IMR-90 (cell line): ENCODE data around the gene XAF1. TPM values are rescaled to one million over a fixed set of nuclear protein-coding genes. Genes with fewer than 3 reads are reported as not detected.

Source experiments
- ATAC-seq: fragments of 200-7000 bp; cut with Tn5 transposase; 2 replicates; pipeline ENCODE4 v1.9.1; 2020; ENCODE audit warnings: low read depth, mild to moderate bottlenecking, moderate library complexity
- BruUV-seq: library from RNA; stranded (reverse); fragments of 400-500 nt; replicated peaks from 2 replicates; lab custom pipeline; 2021; lab: Mats Ljungman, UMichigan
- CTCF ChIA-PET: fragments of 300-600 bp; formaldehyde crosslinking; extraction: SDS; loops from one replicate; lab custom pipeline; 2021; ENCODE audit warnings: antibody characterized with exemption; lab: Yijun Ruan, JAX
- POLR2A ChIA-PET: fragments of 300-600 bp; sonication (Branson Sonifier 250); formaldehyde crosslinking; loops from one replicate; lab custom pipeline; 2022; ENCODE audit warnings: antibody characterized with exemption; ENCODE audit not compliant: unreplicated experiment; lab: Charles Lee
- DNase-seq: peaks from one replicate; pipeline ENCODE4 v3.0.0; 2013
- H2AFZ ChIP-seq: replicated peaks from 2 replicates; pipeline ENCODE3; 2013; ENCODE audit warnings: low read length, mild to moderate bottlenecking; ENCODE audit not compliant: poor library complexity
- H2AK5ac ChIP-seq: 2 replicates; pipeline ENCODE4 v1.6.1; 2013; ENCODE audit warnings: low read depth, low read length, inconsistent platforms
- H2AK9ac ChIP-seq: replicated peaks from 2 replicates; pipeline ENCODE3; 2013; ENCODE audit warnings: mild to moderate bottlenecking, low read depth, low read length, moderate library complexity; ENCODE audit not compliant: poor library complexity
- H2BK120ac ChIP-seq: 2 replicates; pipeline ENCODE4 v1.6.1; 2013; ENCODE audit warnings: low read depth, low read length, inconsistent platforms
- H2BK15ac ChIP-seq: 3 replicates; pipeline ENCODE4 v1.6.1; 2013; ENCODE audit warnings: low read depth, low read length, inconsistent platforms
- H2BK20ac ChIP-seq: 2 replicates; pipeline ENCODE4 v1.6.1; 2013; ENCODE audit warnings: low read depth, mild to moderate bottlenecking, inconsistent platforms, low read length, moderate library complexity
- H2BK5ac ChIP-seq: 2 replicates; pipeline ENCODE4 v1.6.1; 2013; ENCODE audit warnings: mild to moderate bottlenecking, low read depth, low read length, inconsistent platforms; ENCODE audit not compliant: poor library complexity, severe bottlenecking
- H3K14ac ChIP-seq: replicated peaks from 2 replicates; pipeline ENCODE4 v1.6.1; 2013; ENCODE audit warnings: low read depth, low read length, inconsistent platforms
- H3K18ac ChIP-seq: 2 replicates; pipeline ENCODE4 v1.6.1; 2013; ENCODE audit warnings: low read depth, low read length, control low read depth
- H3K23ac ChIP-seq: 2 replicates; pipeline ENCODE4 v1.6.1; 2013; ENCODE audit warnings: low read depth, low read length, inconsistent platforms
- H3K27ac ChIP-seq: 2 replicates; pipeline ENCODE4 v1.5.1; 2013; ENCODE audit warnings: mild to moderate bottlenecking, control low read depth, low read length; ENCODE audit not compliant: insufficient read depth
- H3K27me3 ChIP-seq: 2 replicates; pipeline ENCODE4 v1.6.1; 2013; ENCODE audit warnings: low read length; ENCODE audit not compliant: control insufficient read depth, insufficient read depth
- H3K36me3 ChIP-seq: 2 replicates; pipeline ENCODE4 v1.6.1; 2013; ENCODE audit warnings: low read length, mixed read lengths; ENCODE audit not compliant: control insufficient read depth, insufficient read depth
- H3K4ac ChIP-seq: 2 replicates; pipeline ENCODE4 v1.6.1; 2013; ENCODE audit warnings: low read depth, low read length, inconsistent platforms
- H3K4me1 ChIP-seq: 2 replicates; pipeline ENCODE4 v1.6.1; 2013; ENCODE audit warnings: low read length, mixed read lengths; ENCODE audit not compliant: control insufficient read depth, insufficient read depth
- H3K4me2 ChIP-seq: 2 replicates; pipeline ENCODE4 v1.6.1; 2013; ENCODE audit warnings: low read depth, mild to moderate bottlenecking, control low read depth, low read length, moderate library complexity
- H3K4me3 ChIP-seq: 2 replicates; pipeline ENCODE4 v1.5.1; 2013; ENCODE audit warnings: low read depth, mild to moderate bottlenecking, control low read depth, low read length, moderate library complexity; ENCODE audit not compliant: insufficient read depth
- H3K56ac ChIP-seq: 2 replicates; pipeline ENCODE4 v1.6.1; 2013; ENCODE audit warnings: low read length, inconsistent platforms; ENCODE audit not compliant: insufficient read depth; ENCODE audit errors: extremely low read depth
- H3K79me1 ChIP-seq, 2 experiments: 2 replicates each; pipeline ENCODE4 v1.6.1; 2013; ENCODE audit warnings: low read length in 2 of 2, inconsistent platforms in 1 of 2, low read depth in 1 of 2
- H3K9ac ChIP-seq: 2 replicates; pipeline ENCODE4 v1.6.1; 2013; ENCODE audit warnings: low read depth, low read length, control low read depth
- H3K9me1 ChIP-seq: 2 replicates; pipeline ENCODE4 v1.6.1; 2013; ENCODE audit warnings: low read length, inconsistent platforms; ENCODE audit not compliant: insufficient read depth
- H3K9me3 ChIP-seq: 2 replicates; pipeline ENCODE4 v1.6.1; 2013; ENCODE audit warnings: low read length; ENCODE audit not compliant: control insufficient read depth, insufficient read depth
- H4K20me1 ChIP-seq: 2 replicates; pipeline ENCODE4 v1.6.1; 2013; ENCODE audit warnings: low read length, inconsistent platforms; ENCODE audit not compliant: insufficient read depth
- H4K5ac ChIP-seq: 2 replicates; pipeline ENCODE4 v1.6.1; 2013; ENCODE audit warnings: mild to moderate bottlenecking, low read depth, low read length, control low read depth
- H4K8ac ChIP-seq, 2 experiments: 2 replicates each; pipeline ENCODE4 v1.6.1; 2013; ENCODE audit warnings: low read depth in 2 of 2, low read length in 2 of 2, control low read depth in 1 of 2, inconsistent platforms in 1 of 2
- H4K91ac ChIP-seq: 2 replicates; pipeline ENCODE4 v1.6.1; 2013; ENCODE audit warnings: low read depth, low read length, inconsistent platforms; ENCODE audit not compliant: insufficient read depth
- BHLHE40 ChIP-seq: fragments of 150-350 bp; IDR thresholded peaks from 2 replicates; pipeline ENCODE4 v1.6.1; 2016; ENCODE audit warnings: mild to moderate bottlenecking, low read depth, low read length
- CEBPB ChIP-seq: IDR thresholded peaks from 2 replicates; pipeline ENCODE4 v1.6.1; 2012; ENCODE audit warnings: low read depth, low read length, improper control_type of control experiment
- CHD1 ChIP-seq: IDR thresholded peaks from 2 replicates; pipeline ENCODE4 v1.6.1; 2012; ENCODE audit warnings: low read depth, low read length, improper control_type of control experiment
- FOS ChIP-seq: fragments of 150-350 bp; IDR thresholded peaks from 2 replicates; pipeline ENCODE4 v1.6.1; 2016; ENCODE audit warnings: low read depth, low read length
- MAFK ChIP-seq: IDR thresholded peaks from 2 replicates; pipeline ENCODE4 v1.6.1; 2012; ENCODE audit warnings: low read depth, low read length, improper control_type of control experiment
- MAZ ChIP-seq: IDR thresholded peaks from 2 replicates; pipeline ENCODE4 v1.6.1; 2012; ENCODE audit warnings: low read depth, mild to moderate bottlenecking, low read length, improper control_type of control experiment, moderate library complexity, borderline replicate concordance
- MXI1 ChIP-seq: IDR thresholded peaks from 2 replicates; pipeline ENCODE4 v1.6.1; 2012; ENCODE audit warnings: low read depth, mild to moderate bottlenecking, low read length, moderate library complexity, borderline replicate concordance
- POLR2A ChIP-seq: IDR thresholded peaks from 2 replicates; pipeline ENCODE4 v1.6.1; 2012; ENCODE audit warnings: mild to moderate bottlenecking, low read depth, low read length
- RAD21 ChIP-seq: IDR thresholded peaks from 2 replicates; pipeline ENCODE4 v1.6.1; 2012; ENCODE audit warnings: low read length, improper control_type of control experiment
- RCOR1 ChIP-seq: IDR thresholded peaks from 2 replicates; pipeline ENCODE4 v1.6.1; 2012; ENCODE audit warnings: mild to moderate bottlenecking, low read length, improper control_type of control experiment; ENCODE audit not compliant: insufficient replicate concordance
- RFX5 ChIP-seq: IDR thresholded peaks from 2 replicates; pipeline ENCODE4 v1.8.0; 2012; ENCODE audit warnings: low read depth, mild to moderate bottlenecking, low read length, moderate library complexity
- SMC3 ChIP-seq: fragments of 150-350 bp; IDR thresholded peaks from 2 replicates; pipeline ENCODE4 v1.6.1; 2016; ENCODE audit warnings: low read depth, mild to moderate bottlenecking, antibody characterized with exemption, low read length, moderate library complexity
- USF2 ChIP-seq: fragments of 150-350 bp; IDR thresholded peaks from 2 replicates; pipeline ENCODE4 v1.6.1; 2017; ENCODE audit warnings: mild to moderate bottlenecking, antibody characterized with exemption, low read length, low read depth
- WGBS, 2 experiments: methylation state at CpG; one replicate each; pipeline versions ENCODE4 v1.1.5 to v1.1.7; 2013; ENCODE audit warnings: missing lambda C conversion rate in 2 of 2; ENCODE audit not compliant: insufficient read length in 1 of 2; ENCODE audit errors: extremely low coverage in 2 of 2; 5-methylcytosine and 5-hydroxymethylcytosine counted together
- dilution Hi-C: fragments of 300-500 bp; cut with HindIII; formaldehyde crosslinking; loops from one replicate; pipeline ENCODE4 v1.14.3; 2018; ENCODE audit warnings: low sequenced_read_pairs; ENCODE audit not compliant: unreplicated experiment
- in situ Hi-C: fragments of 300-500 bp; cut with MboI; formaldehyde crosslinking; loops from 3 replicates; pipeline ENCODE4 v1.14.3; 2019; ENCODE audit warnings: low sequenced_read_pairs, inconsistent platforms, mixed read lengths
- intact Hi-C: fragments of 100-400 bp; cut with micrococcal nuclease; formaldehyde crosslinking; loops from 2 replicates; pipeline ENCODE4 v1.10.0; 2022
- polyA plus RNA-seq, 3 experiments: library from polyadenylated mRNA; depleted of rRNA; stranded (reverse); fragments of >200 nt; gene quantifications; 2 replicates each; pipeline ENCODE4 v1.2.3, GENCODE V29; 2012; ENCODE audit warnings: low replicate concordance in 1 of 3
- total RNA-seq: library from RNA; depleted of rRNA; stranded (reverse); fragments of >200 nt; gene quantifications from 2 replicates; pipeline ENCODE4 v1.2.3, GENCODE V29; 2012
- TF ChIP-seq, protein P1 (sequence below): conservative IDR thresholded peaks from 2 replicates; pipeline ENCODE4 v1.5.1; 2012; ENCODE audit warnings: mild to moderate bottlenecking, low read depth, low read length, improper control_type of control experiment
- TF ChIP-seq, protein P2 (sequence below): fragments of 150-350 bp; IDR thresholded peaks from 2 replicates; pipeline ENCODE4 v1.6.1; 2016; ENCODE audit warnings: low read depth, mild to moderate bottlenecking, low read length, moderate library complexity, borderline replicate concordance

The XAF1 gene
- total and polyA plus RNA-seq, 2 of the 4 experiments (the other 2 are of a cell fraction), result 1.3 to 3.9 TPM

GRCh38 chr17:6796017-6796886, 40.4 kb downstream of the XAF1 start:
- Histone ChIP-seq H3K36me3 (no peaks in the 10 kb centered on the region), H3K4me3 (no peak overlapping the region), H3K79me1 (no peaks in the 10 kb centered on the region), H2BK20ac (no peak overlapping the region), H3K4ac (no peak overlapping the region), H4K20me1 (no peaks in the 10 kb centered on the region), H3K27me3 (peaks cover 14% of the 10 kb centered on the region), H2AFZ (no peak overlapping the region), H3K4me2 (no peak overlapping the region), H2AK9ac (no peak overlapping the region), H4K5ac (no peak overlapping the region), H2BK5ac (no peak overlapping the region), H3K9me3 (no peaks in the 10 kb centered on the region), H2BK15ac (no peak overlapping the region), H3K27ac (no peak overlapping the region), H3K9ac (no peak overlapping the region), H4K91ac (no peak overlapping the region), H2AK5ac (no peak overlapping the region), H4K8ac (no peak overlapping the region), H3K4me1 (no peaks in the 10 kb centered on the region), H3K56ac (no peak overlapping the region), H3K14ac (no peak overlapping the region), H3K18ac (no peak overlapping the region), H3K9me1 (no peaks in the 10 kb centered on the region), H2BK120ac (no peak overlapping the region), H3K23ac (no peak overlapping the region)
- in situ Hi-C loops (loop anchor here (10.0 kb wide), 1 partner anchor 131 kb away; no protein-coding TSS in a partner anchor), dilution Hi-C loops (no loop called here), intact Hi-C loops (no loop called here)
- WGBS, 2 experiments, result no CpG with 5 or more reads among the region's 10 CpGs
- ATAC-seq (no peak), DNase-seq (no peak)
- ChIA-PET POLR2A (no interaction called here), CTCF (no interaction called here)
- BruUV-seq, result no TSS peak
- TF ChIP-seq, protein P1, sequence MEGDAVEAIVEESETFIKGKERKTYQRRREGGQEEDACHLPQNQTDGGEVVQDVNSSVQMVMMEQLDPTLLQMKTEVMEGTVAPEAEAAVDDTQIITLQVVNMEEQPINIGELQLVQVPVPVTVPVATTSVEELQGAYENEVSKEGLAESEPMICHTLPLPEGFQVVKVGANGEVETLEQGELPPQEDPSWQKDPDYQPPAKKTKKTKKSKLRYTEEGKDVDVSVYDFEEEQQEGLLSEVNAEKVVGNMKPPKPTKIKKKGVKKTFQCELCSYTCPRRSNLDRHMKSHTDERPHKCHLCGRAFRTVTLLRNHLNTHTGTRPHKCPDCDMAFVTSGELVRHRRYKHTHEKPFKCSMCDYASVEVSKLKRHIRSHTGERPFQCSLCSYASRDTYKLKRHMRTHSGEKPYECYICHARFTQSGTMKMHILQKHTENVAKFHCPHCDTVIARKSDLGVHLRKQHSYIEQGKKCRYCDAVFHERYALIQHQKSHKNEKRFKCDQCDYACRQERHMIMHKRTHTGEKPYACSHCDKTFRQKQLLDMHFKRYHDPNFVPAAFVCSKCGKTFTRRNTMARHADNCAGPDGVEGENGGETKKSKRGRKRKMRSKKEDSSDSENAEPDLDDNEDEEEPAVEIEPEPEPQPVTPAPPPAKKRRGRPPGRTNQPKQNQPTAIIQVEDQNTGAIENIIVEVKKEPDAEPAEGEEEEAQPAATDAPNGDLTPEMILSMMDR, result no peak
- TF ChIP-seq POLR2A, result no peak
- TF ChIP-seq CHD1, result no peak
- no peak for TF ChIP-seq RFX5
- TF ChIP-seq CEBPB, result no peak
- no peak for TF ChIP-seq RAD21
- no peak for TF ChIP-seq USF2
- no peak for TF ChIP-seq MAZ
- no peak for TF ChIP-seq BHLHE40
- TF ChIP-seq SMC3, result no peak
- no peak for TF ChIP-seq RCOR1
- no peak for TF ChIP-seq MAFK
- TF ChIP-seq, protein P2, sequence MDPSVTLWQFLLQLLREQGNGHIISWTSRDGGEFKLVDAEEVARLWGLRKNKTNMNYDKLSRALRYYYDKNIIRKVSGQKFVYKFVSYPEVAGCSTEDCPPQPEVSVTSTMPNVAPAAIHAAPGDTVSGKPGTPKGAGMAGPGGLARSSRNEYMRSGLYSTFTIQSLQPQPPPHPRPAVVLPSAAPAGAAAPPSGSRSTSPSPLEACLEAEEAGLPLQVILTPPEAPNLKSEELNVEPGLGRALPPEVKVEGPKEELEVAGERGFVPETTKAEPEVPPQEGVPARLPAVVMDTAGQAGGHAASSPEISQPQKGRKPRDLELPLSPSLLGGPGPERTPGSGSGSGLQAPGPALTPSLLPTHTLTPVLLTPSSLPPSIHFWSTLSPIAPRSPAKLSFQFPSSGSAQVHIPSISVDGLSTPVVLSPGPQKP, result no peak
- no peak for TF ChIP-seq MXI1
- no peak for TF ChIP-seq FOS
